Mesenchymal stem cell (in vitro differentiated cells and primary cell): ENCODE data around the gene ALDH16A1.
"Not testable (repeated sequence)": the region's sequence is repeated elsewhere in the genome, so short reads cannot be mapped to it uniquely, and the experiment has no call there.

Source experiments
- DNase-seq: peaks from one replicate; pipeline ENCODE4 v3.0.0-alpha.2; 2013
- H2AFZ ChIP-seq: one replicate; pipeline ENCODE4 v1.6.1; 2013; ENCODE audit warnings: low read depth, mild to moderate bottlenecking, control low read depth, inconsistent platforms, low read length, moderate library complexity
- H2AK5ac ChIP-seq: 2 replicates; pipeline ENCODE4 v1.6.1; 2013; ENCODE audit warnings: low read length, moderate library complexity, mild to moderate bottlenecking, inconsistent platforms; ENCODE audit not compliant: severe bottlenecking
- H2BK120ac ChIP-seq: one replicate; pipeline ENCODE4 v1.6.1; 2013; ENCODE audit warnings: low read depth, mild to moderate bottlenecking, inconsistent platforms, low read length, moderate library complexity
- H2BK12ac ChIP-seq, 2 experiments: one replicate each; pipeline ENCODE4 v1.6.1; 2013; ENCODE audit warnings: inconsistent platforms in 2 of 2, low read length in 2 of 2, mild to moderate bottlenecking in 2 of 2, moderate library complexity in 2 of 2, control low read depth in 1 of 2
- H2BK15ac ChIP-seq: one replicate; pipeline ENCODE4 v1.6.1; 2013; ENCODE audit warnings: mild to moderate bottlenecking, low read depth, inconsistent platforms; ENCODE audit not compliant: poor library complexity, severe bottlenecking
- H2BK5ac ChIP-seq: 2 replicates; pipeline ENCODE4 v1.6.1; 2013; ENCODE audit warnings: low read depth, mild to moderate bottlenecking, low read length, control low read depth, inconsistent platforms; ENCODE audit not compliant: poor library complexity, severe bottlenecking
- H3K14ac ChIP-seq, 2 experiments: one replicate each; pipeline ENCODE4 v1.6.1; 2013; ENCODE audit warnings: inconsistent platforms in 2 of 2, low read length in 2 of 2, control low read depth in 1 of 2, mild to moderate bottlenecking in 1 of 2, moderate library complexity in 1 of 2
- H3K18ac ChIP-seq, 2 experiments: one replicate each; pipeline ENCODE4 v1.6.1; 2013; ENCODE audit warnings: inconsistent platforms in 2 of 2, low read length in 2 of 2, control low read depth in 1 of 2, low read depth in 1 of 2, mild to moderate bottlenecking in 1 of 2
- H3K23ac ChIP-seq, 2 experiments: one replicate each; pipeline ENCODE4 v1.6.1; 2013; ENCODE audit warnings: inconsistent platforms in 2 of 2, low read length in 2 of 2, mild to moderate bottlenecking in 2 of 2, moderate library complexity in 2 of 2, control low read depth in 1 of 2
- H3K27ac ChIP-seq: 2 replicates; pipeline ENCODE4 v1.5.1; 2013; ENCODE audit warnings: mild to moderate bottlenecking, moderate library complexity, low read length, control low read depth, inconsistent platforms; ENCODE audit not compliant: poor library complexity, severe bottlenecking
- H3K27me3 ChIP-seq, 2 experiments: 2 replicates each; pipeline versions ENCODE4 v1.6.1 to v1.7.0; 2013; ENCODE audit warnings: low read length in 2 of 2, mild to moderate bottlenecking in 2 of 2, moderate library complexity in 2 of 2, control low read depth in 1 of 2, inconsistent platforms in 1 of 2; ENCODE audit not compliant: control insufficient read depth in 1 of 2, insufficient read depth in 1 of 2
- H3K36me3 ChIP-seq, 2 experiments: 2 replicates each; pipeline versions ENCODE4 v1.6.1 to v1.7.0; 2013; ENCODE audit warnings: low read length in 2 of 2, control low read depth in 1 of 2, inconsistent platforms in 1 of 2, low read depth in 1 of 2, mild to moderate bottlenecking in 1 of 2; ENCODE audit not compliant: insufficient read depth in 2 of 2, control insufficient read depth in 1 of 2
- H3K4ac ChIP-seq, 2 experiments: one replicate each; pipeline ENCODE4 v1.6.1; 2013; ENCODE audit warnings: inconsistent platforms in 2 of 2, low read length in 2 of 2, mild to moderate bottlenecking in 2 of 2, moderate library complexity in 2 of 2, control low read depth in 1 of 2, low read depth in 1 of 2
- H3K4me1 ChIP-seq: 2 replicates; pipeline ENCODE4 v1.6.1; 2013; ENCODE audit warnings: low read depth, low read length, control low read depth; ENCODE audit not compliant: control insufficient read depth, insufficient read depth
- H3K4me2 ChIP-seq: 2 replicates; pipeline ENCODE4 v1.6.1; 2013; ENCODE audit warnings: low read length, mild to moderate bottlenecking, inconsistent platforms; ENCODE audit not compliant: poor library complexity, severe bottlenecking
- H3K4me3 ChIP-seq, 2 experiments: 2 replicates each; pipeline versions ENCODE4 v1.5.1 to v1.7.0; 2013; ENCODE audit warnings: low read length in 2 of 2, mild to moderate bottlenecking in 2 of 2, control low read depth in 1 of 2, low read depth in 1 of 2; ENCODE audit not compliant: insufficient read depth in 1 of 2
- H3K79me1 ChIP-seq: replicated peaks from 2 replicates; pipeline ENCODE4 v1.6.1; 2013; ENCODE audit warnings: mild to moderate bottlenecking, control low read depth, low read length, inconsistent platforms; ENCODE audit not compliant: poor library complexity, severe bottlenecking
- H3K9ac ChIP-seq: 2 replicates; pipeline ENCODE4 v1.7.0; 2013; ENCODE audit warnings: mild to moderate bottlenecking, low read length, moderate library complexity
- H3K9me3 ChIP-seq: 2 replicates; pipeline ENCODE4 v1.7.0; 2013; ENCODE audit warnings: mild to moderate bottlenecking, low read length; ENCODE audit not compliant: control insufficient read depth
- H4K8ac ChIP-seq: one replicate; pipeline ENCODE4 v1.6.1; 2013; ENCODE audit warnings: inconsistent platforms, mild to moderate bottlenecking, low read length, moderate library complexity
- H4K91ac ChIP-seq: one replicate; pipeline ENCODE4 v1.6.1; 2013; ENCODE audit warnings: mild to moderate bottlenecking, low read length, inconsistent platforms
- WGBS: methylation state at CpG from one replicate; pipeline ENCODE4 v1.1.7; 2013; ENCODE audit warnings: mixed read lengths; 5-methylcytosine and 5-hydroxymethylcytosine counted together

ALDH16A1 gene

DNA sequence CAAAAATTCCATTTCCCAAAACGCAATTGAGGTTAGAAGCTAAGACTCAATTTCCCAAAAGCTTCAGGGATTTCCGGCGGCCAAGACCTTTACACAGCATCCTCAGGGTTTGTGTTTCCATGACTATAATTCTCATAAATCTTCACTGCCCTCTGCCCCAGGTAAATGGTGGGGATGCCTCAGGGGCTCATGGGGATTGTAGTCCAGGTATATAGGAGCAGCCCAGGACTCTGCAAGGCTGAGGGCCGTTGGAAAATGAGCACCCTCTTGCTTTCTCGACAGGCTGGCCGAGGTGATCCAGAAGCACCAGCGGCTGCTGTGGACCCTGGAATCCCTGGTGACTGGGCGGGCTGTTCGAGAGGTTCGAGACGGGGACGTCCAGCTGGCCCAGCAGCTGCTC, 6.4 kb downstream of the ALDH16A1 start:
- Histone ChIP-seq H3K36me3 (peaks cover 3 to 30% of the 10 kb centered on the region in 2 experiments), H3K4me2 (no peak overlapping the region), H2AK5ac (no peak overlapping the region), H4K8ac (no peak overlapping the region), H2BK15ac (no peak overlapping the region), H4K91ac (peak overlapping the region; percentile 68), H3K18ac (no peak overlapping the region), H3K23ac (no peak overlapping the region), H3K4ac (no peak overlapping the region), H3K27me3 (no peaks in the 10 kb centered on the region), H2BK12ac (no peak overlapping the region), H2AFZ (no peak overlapping the region), H3K27ac (no peak overlapping the region), H3K4me3 (no peak overlapping the region), H2BK120ac (no peak overlapping the region), H3K4me1 (peaks cover 1% of the 10 kb centered on the region), H3K9ac (no peak overlapping the region), H3K14ac (no peak overlapping the region), H3K79me1 (peaks cover 17% of the 10 kb centered on the region), H2BK5ac (no peak overlapping the region), H3K9me3 (no peaks in the 10 kb centered on the region)
- WGBS = 96% methylated on average over 10 of the region's 12 CpGs
- no peak for DNase-seq

- H3K14ac ChIP-seq, H3K27me3 ChIP-seq, H2AFZ ChIP-seq, H2AK5ac ChIP-seq, H3K18ac ChIP-seq, H3K9ac ChIP-seq, H3K4me2 ChIP-seq, H3K9me3 ChIP-seq, H2BK12ac ChIP-seq, H2BK120ac ChIP-seq, H3K27ac ChIP-seq, H2BK15ac ChIP-seq, DNase-seq, H4K91ac ChIP-seq, H3K4me1 ChIP-seq, H3K4me3 ChIP-seq, H3K4ac ChIP-seq, H3K23ac ChIP-seq, H4K8ac ChIP-seq, H2BK5ac ChIP-seq: not testable (repeated sequence)
- Histone ChIP-seq H3K36me3 (peaks cover 11 to 47% of the 10 kb centered on the region in 2 experiments), H3K79me1 (peaks cover 15% of the 10 kb centered on the region)
- no CpG with 5 or more reads among the region's 1 CpG for WGBS
These were observed 8.1 kb downstream of the ALDH16A1 start for GRCh38 chr19:49461130-49461529.

DNA sequence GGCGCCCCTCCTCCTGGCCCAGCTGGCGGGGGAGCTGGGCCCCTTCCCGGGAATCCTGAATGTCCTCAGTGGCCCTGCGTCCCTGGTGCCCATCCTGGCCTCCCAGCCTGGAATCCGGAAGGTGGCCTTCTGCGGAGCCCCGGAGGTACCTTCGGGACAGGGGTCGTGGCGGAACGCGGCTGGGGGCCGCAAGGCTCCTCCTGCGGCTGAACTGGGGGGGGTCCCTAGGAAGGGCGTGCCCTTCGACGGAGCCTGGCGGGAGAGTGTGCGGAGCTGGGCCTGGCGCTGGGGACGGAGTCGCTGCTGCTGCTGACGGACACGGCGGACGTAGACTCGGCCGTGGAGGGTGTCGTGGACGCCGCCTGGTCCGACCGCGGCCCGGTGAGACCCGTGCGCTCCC, 8.6 kb downstream of the ALDH16A1 start:
- Histone ChIP-seq H2BK120ac (no peak overlapping the region), H4K8ac (no peak overlapping the region)

DNA sequence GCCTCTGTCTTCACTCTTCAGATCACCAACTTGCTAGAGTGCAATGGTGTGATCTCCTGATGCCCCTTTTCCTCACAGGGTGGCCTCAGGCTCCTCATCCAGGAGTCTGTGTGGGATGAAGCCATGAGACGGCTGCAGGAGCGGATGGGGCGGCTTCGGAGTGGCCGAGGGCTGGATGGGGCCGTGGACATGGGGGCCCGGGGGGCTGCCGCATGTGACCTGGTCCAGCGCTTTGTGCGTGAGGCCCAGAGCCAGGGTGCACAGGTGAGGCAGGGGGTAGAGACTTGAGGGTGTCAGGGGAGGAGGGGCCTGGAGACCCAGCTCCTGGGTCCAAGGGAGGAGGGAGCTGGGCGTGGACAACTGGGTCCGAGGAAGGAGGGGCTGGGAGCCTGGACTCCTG, 9.5 kb downstream of the ALDH16A1 start:
- Histone ChIP-seq H3K27me3 (no peaks in the 10 kb centered on the region), H4K91ac (no peak overlapping the region), H3K79me1 (peaks cover 12% of the 10 kb centered on the region), H3K4me1 (peaks cover 3% of the 10 kb centered on the region), H2BK15ac (no peak overlapping the region), H2BK120ac (no peak overlapping the region), H3K4ac (no peak overlapping the region), H2AFZ (no peak overlapping the region), H4K8ac (no peak overlapping the region), H2BK12ac (no peak overlapping the region), H3K36me3 (peaks cover 11 to 56% of the 10 kb centered on the region in 2 experiments), H2AK5ac (no peak overlapping the region), H3K9ac (no peak overlapping the region), H3K18ac (no peak overlapping the region), H3K23ac (no peak overlapping the region), H3K4me2 (no peak overlapping the region), H3K4me3 (no peak overlapping the region), H3K9me3 (no peaks in the 10 kb centered on the region), H3K14ac (no peak overlapping the region), H3K27ac (no peak overlapping the region), H2BK5ac (no peak overlapping the region)
- no peak for DNase-seq
- 96% methylated on average over 11 of the region's 12 CpGs for WGBS

More for the DNA sequence above, 8.6 kb downstream of the ALDH16A1 start:
- no peak overlapping the region for H3K14ac ChIP-seq
- H2AK5ac ChIP-seq = no peak overlapping the region
- H3K79me1 ChIP-seq = peaks cover 12% of the 10 kb centered on the region
- H3K9ac ChIP-seq = no peak overlapping the region
- H4K91ac ChIP-seq = no peak overlapping the region
- H3K9me3 ChIP-seq = no peaks in the 10 kb centered on the region
- no peak overlapping the region for H2AFZ ChIP-seq
- H3K27me3 ChIP-seq = no peaks in the 10 kb centered on the region
- peaks cover 3% of the 10 kb centered on the region for H3K4me1 ChIP-seq
- H2BK15ac ChIP-seq = no peak overlapping the region
- H3K4ac ChIP-seq = no peak overlapping the region
- no peak for DNase-seq
- H3K36me3 ChIP-seq = peaks cover 11 to 52% of the 10 kb centered on the region in 2 experiments
- no peak overlapping the region for H2BK5ac ChIP-seq
- 97% methylated on average over 24 of the region's 37 CpGs for WGBS
- no peak overlapping the region for H3K4me2 ChIP-seq
- no peak overlapping the region for H3K23ac ChIP-seq
- H2BK12ac ChIP-seq = no peak overlapping the region
- H3K27ac ChIP-seq = no peak overlapping the region
- no peak overlapping the region for H3K4me3 ChIP-seq
- no peak overlapping the region for H3K18ac ChIP-seq
